Activated CD8-positive, alpha-beta T cell treated with anti-CD3 and anti-CD28 coated beads for 36 hours (primary cell): ENCODE measurements around the gene STRA6. TPM values are rescaled to one million over a fixed set of nuclear protein-coding genes. Genes with fewer than 3 reads are reported as not detected.
A peak's percentile ranks its signal among the peaks of the same experiment; 100 is the strongest.

Experiments
- ATAC-seq: fragments of 200-7000 bp; cut with Tn5 transposase; one replicate; pipeline ENCODE4 v1.10.0; 2021; ENCODE audit warnings: mild to moderate bottlenecking, moderate library complexity
- CTCF ChIA-PET: fragments of 350-600 bp; sonication (Branson Sonifier 250); formaldehyde crosslinking; loops from one replicate; lab custom pipeline; 2021; ENCODE audit warnings: antibody characterized with exemption; lab: Charles Lee
- POLR2A ChIA-PET: fragments of 350-600 bp; sonication (Branson Sonifier 250); formaldehyde crosslinking; loops from one replicate; lab custom pipeline; 2021; ENCODE audit warnings: antibody characterized with exemption; lab: Charles Lee
- DNase-seq: peaks from one replicate; pipeline ENCODE4 v3.0.0-alpha.2; 2020
- H3K27ac Mint-ChIP-seq: one replicate; pipeline ENCODE4 v1.8.0; 2021; ENCODE audit warnings: mild to moderate bottlenecking, mixed read lengths
- H3K27me3 Mint-ChIP-seq: one replicate; pipeline ENCODE4 v1.8.0; 2021; ENCODE audit warnings: mixed read lengths
- H3K36me3 Mint-ChIP-seq: one replicate; pipeline ENCODE4 v1.8.0; 2021; ENCODE audit warnings: low read depth, mixed read lengths
- H3K4me1 Mint-ChIP-seq: one replicate; pipeline ENCODE4 v1.8.0; 2021; ENCODE audit warnings: low read depth, mixed read lengths
- H3K4me3 Mint-ChIP-seq: one replicate; pipeline ENCODE4 v1.8.0; 2021; ENCODE audit warnings: mild to moderate bottlenecking, moderate library complexity, mixed read lengths
- H3K9me3 Mint-ChIP-seq: one replicate; pipeline ENCODE4 v1.8.0; 2021; ENCODE audit warnings: mixed read lengths
- CTCF ChIP-seq: fragments of 200-600 bp; IDR thresholded peaks from one replicate; pipeline ENCODE4 v1.8.0; 2022; ENCODE audit warnings: antibody characterized with exemption, mild to moderate bottlenecking
- intact Hi-C: fragments of 100-400 bp; cut with micrococcal nuclease; formaldehyde crosslinking; loops from one replicate; pipeline ENCODE4 v1.10.0; 2022
- total RNA-seq, 2 experiments: library from RNA; stranded (reverse); gene quantifications; one replicate each; pipeline ENCODE4 v1.2.3, GENCODE V29; 2021

Gene STRA6
- total RNA-seq, 2 experiments from 2014 or later, result 0.51 to 0.72 TPM

GRCh38 chr15:74133694-74134386, 68.7 kb downstream of the STRA6 start:
- POLR2A ChIA-PET, result no interaction called here
- H3K27ac Mint-ChIP-seq, result no peak overlapping the region
- H3K27me3 Mint-ChIP-seq, result peaks cover 81% of the 10 kb centered on the region
- ATAC-seq (no peak), DNase-seq (peak; percentile 14)
- H3K36me3 Mint-ChIP-seq, result no peaks in the 10 kb centered on the region
- CTCF ChIA-PET, result interaction anchor here (0.6 to 3.4 kb wide), 7 partner anchors 8 to 187 kb away, joined by 3 to 19 read pairs (median 4); no protein-coding TSS in a partner anchor
- intact Hi-C loops, result no loop called here
- no peaks in the 10 kb centered on the region for H3K9me3 Mint-ChIP-seq
- H3K4me3 Mint-ChIP-seq, result no peak overlapping the region
- H3K4me1 Mint-ChIP-seq, result peaks cover 40% of the 10 kb centered on the region
- TF ChIP-seq CTCF, result no peak

- ATAC-seq (peak; percentile 29), DNase-seq (peak; percentile 51)
- CTCF ChIA-PET, result interaction anchor here (3.4 kb wide), 1 partner anchor 188 kb away, joined by 19 read pairs; no protein-coding TSS in a partner anchor
- intact Hi-C loops, result no loop called here
- Mint-ChIP-seq H3K36me3 (no peaks in the 10 kb centered on the region), H3K4me3 (peak overlapping the region; percentile 15), H3K4me1 (peaks cover 43% of the 10 kb centered on the region), H3K27me3 (peaks cover 85% of the 10 kb centered on the region), H3K9me3 (no peaks in the 10 kb centered on the region), H3K27ac (no peak overlapping the region)
- TF ChIP-seq CTCF, result no peak
- POLR2A ChIA-PET, result no interaction called here
These were observed 69.6 kb downstream of the STRA6 start for GRCh38 chr15:74132681-74133651.

- Mint-ChIP-seq H3K27ac (no peak overlapping the region), H3K36me3 (no peaks in the 10 kb centered on the region), H3K9me3 (no peaks in the 10 kb centered on the region), H3K4me1 (peaks cover 36% of the 10 kb centered on the region), H3K27me3 (peaks cover 83% of the 10 kb centered on the region), H3K4me3 (no peak overlapping the region)
- POLR2A ChIA-PET, result no interaction called here
- intact Hi-C loops, result no loop called here
- TF ChIP-seq CTCF, result no peak
- ATAC-seq, result no peak
- DNase-seq, result no peak
- CTCF ChIA-PET, result no interaction called here
These were observed 70.8 kb downstream of the STRA6 start for GRCh38 chr15:74131628-74132413.

- Mint-ChIP-seq H3K9me3 (no peaks in the 10 kb centered on the region), H3K27ac (no peak overlapping the region), H3K4me1 (peaks cover 32% of the 10 kb centered on the region), H3K36me3 (no peaks in the 10 kb centered on the region), H3K4me3 (no peak overlapping the region), H3K27me3 (peaks cover 82% of the 10 kb centered on the region)
- POLR2A ChIA-PET, result interaction anchor here (0.7 kb wide), 1 partner anchor 165 kb away, joined by 3 read pairs; no protein-coding TSS in a partner anchor
- intact Hi-C loops, result no loop called here
- ATAC-seq (no peak), DNase-seq (no peak)
- no peak for TF ChIP-seq CTCF
- CTCF ChIA-PET, result interaction anchor here (1.7 to 3.4 kb wide), 2 partner anchors 177 to 191 kb away, joined by 4 to 67 read pairs; no protein-coding TSS in a partner anchor
These were observed 71.5 kb downstream of the STRA6 start for GRCh38 chr15:74130849-74131627.
